ENCODE results near the gene KDM5A. TPM values are rescaled to one million over a fixed set of nuclear protein-coding genes. Genes with fewer than 3 reads are reported as not detected.
A peak's percentile ranks its signal among the peaks of the same experiment; 100 is the strongest.

The KDM5A gene
- total RNA-seq, 1 donor from 2014 or later = 27.3 TPM

DNA sequence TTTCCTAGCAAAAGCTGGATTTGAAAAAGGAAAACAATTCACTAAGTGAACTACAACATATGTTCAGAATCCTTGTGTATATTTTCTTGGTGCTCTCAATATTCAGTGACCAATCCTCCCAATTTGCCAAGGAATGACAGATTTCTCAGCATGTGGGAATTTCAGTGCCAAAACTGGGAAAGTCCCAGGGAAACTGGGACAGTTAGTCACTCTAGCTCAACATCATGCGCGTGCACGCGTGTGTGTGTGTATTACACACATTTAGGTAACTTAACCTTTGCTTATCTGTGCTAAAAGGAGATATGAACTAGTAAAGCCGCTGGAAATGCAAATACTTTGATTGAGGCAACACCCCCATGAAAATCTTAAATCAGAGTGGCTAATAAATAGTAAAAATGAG, 100.4 kb downstream of the KDM5A start:
- DNase-seq (peak; percentile 39), ATAC-seq (peak; percentile 30)
- intact Hi-C loops (cut with micrococcal nuclease) = no loop called here

DNA sequence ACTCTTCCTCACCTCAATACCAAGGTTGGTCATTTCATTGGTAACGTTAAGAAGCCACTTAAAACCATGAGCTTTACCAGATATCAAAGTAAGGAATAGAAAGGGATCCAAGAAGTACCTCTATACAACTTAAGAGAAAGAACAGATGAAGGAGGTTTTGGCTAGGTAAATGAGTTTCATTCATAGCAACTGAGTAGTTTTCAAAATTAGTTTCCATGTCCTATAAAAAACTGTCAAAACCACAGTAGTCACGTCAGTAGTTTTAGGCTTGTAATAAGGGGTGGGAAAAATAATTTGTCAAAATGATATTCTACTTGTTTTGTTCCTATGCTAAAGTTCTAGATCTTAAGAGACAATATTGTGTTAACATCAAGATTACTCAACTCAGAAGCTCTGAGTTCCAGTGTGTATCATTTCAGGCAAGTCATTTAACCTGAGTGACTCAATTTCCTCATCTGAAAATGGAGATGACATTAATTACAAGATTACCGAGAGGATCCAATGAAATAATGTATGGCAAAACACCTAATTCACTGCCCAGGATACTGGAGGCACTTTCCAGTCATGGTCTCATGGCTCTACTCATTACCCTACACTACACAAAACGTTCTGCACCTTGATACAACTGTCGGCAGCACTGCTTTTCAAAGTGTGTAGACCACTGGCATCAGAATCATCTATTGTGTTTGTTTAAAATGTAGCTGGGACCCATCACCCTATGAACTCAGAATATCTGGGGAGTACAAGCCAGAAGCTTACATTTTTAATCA, 102.4 kb downstream of the KDM5A start:
- no peak for DNase-seq
- no peak for ATAC-seq
- intact Hi-C loops (cut with micrococcal nuclease) = no loop called here

DNA sequence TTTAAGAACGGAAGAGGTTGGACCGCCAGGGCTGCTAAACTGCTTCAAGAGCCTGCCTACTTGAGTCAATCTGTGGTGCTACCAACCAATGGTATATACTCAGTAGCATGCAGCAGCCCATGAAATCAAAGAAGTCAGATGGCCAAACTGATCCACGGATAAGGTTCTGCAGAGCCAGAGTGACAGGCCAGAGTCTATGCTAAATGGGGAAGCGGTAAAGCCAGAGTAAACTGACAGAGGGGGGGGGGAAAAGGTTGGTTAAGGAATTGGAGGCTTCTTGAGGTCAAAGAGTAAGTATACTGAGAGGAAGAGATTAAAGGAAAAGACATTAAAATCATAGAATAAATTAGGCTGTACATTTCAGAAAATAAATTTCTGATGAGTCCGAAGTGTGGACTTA, 111.1 kb downstream of the KDM5A start:
- no peak for DNase-seq
- intact Hi-C loops (cut with micrococcal nuclease) = no loop called here
- ATAC-seq = no peak

DNA sequence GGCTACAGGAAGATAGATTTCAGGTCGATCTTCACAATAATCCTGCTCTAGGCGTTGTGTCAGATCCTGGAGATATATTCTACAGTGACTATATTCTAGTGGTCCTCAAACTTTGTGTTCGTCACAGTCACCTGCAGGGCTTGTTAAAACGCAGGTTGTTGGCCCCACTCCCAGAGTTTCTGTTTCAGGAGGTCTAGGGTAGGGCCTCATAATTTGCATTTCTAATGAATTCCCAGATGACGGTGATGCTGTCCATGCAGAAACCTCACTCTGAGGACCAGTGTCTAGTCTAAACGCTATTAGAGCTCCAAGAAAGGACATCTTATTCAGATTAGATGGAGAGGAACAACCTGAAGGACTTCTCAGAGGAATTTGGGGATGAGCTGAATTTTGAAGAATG, 113.3 kb downstream of the KDM5A start:
- no peak for DNase-seq
- intact Hi-C loops (cut with micrococcal nuclease) = no loop called here
- ATAC-seq = no peak

DNA sequence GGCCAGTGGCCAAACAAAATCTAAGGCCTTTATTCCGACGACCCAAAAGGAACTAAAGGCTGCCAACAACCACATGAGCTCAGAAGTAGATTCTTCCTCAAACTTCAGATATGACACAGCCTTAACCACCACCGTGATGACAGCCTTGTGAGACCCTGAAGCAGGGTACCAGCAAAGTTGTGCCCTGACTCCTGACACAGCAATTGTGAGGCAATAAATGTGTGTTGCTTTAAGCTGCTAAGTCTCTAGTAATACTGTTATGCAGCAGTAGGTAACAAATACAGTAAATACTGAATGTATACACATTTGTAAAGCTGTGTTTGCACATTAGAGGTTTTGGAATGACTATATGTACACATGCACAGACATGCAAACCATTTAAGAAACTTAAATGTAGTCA, 115.7 kb downstream of the KDM5A start:
- no peak for DNase-seq
- intact Hi-C loops (cut with micrococcal nuclease) = no loop called here
- ATAC-seq = no peak

DNA sequence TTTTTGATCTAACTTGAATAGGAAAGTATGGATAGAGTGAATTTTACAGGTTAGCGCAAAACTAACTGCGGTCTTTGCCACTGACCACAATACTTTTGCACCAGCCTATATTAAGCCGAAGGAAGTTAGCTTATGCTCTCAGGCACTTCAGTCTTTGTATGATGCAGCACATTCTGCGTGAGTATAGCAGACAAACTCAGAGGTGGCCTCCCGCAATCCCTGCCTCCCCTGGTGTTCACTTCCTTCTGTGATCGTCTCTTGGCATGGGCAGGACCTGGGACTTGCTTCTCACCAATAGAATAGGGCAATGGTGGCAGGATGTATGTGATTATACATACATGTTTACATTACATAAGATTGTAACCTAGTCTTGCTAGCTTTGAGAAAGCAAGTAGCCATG, 116.2 kb downstream of the KDM5A start:
- no peak for ATAC-seq
- DNase-seq = no peak
- intact Hi-C loops (cut with micrococcal nuclease) = no loop called here

DNA sequence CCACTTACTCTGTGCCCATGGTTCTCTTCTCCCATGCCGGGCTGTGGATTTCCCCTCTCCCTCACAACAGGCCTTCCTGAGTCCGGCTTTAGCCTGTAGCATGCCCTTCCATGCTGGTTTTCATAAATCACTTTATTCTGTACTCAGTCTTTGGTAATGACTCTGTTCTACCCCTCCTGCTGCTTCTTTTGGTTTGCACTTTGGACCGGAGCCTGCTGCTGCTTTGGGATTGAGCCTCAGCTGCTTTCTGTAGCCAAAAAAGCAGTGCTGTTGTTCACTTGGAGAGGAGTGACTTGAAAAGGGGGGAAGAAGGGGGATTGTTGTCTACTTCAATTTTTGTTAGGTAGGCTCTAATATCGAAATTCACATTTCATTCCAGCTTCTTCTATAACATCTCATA, 118.0 kb downstream of the KDM5A start:
- peak; percentile 52 for ATAC-seq
- intact Hi-C loops (cut with micrococcal nuclease) = no loop called here
- no peak for DNase-seq

DNA sequence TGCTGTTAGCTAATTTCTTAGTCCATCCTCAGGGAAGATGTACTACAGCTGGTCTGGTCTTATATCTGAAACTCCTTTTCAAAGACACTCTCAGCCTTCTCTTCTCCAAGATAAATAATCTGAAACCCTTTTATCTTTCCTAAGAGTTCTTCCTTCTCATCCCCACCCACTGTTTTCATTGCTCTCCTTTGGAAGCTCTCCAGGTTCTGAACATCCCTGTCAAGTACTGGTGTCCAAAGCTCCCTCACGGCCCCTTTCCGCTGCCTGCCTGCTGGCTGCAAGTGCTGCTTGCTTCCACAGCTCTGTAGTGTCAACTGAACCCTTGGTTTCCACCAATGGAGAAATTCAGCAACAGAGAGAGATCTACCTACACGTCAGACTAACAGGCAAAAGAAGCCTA, 119.9 kb downstream of the KDM5A start:
- intact Hi-C loops (cut with micrococcal nuclease) = no loop called here
- DNase-seq (peak; percentile 42), ATAC-seq (peak; percentile 50)

DNA sequence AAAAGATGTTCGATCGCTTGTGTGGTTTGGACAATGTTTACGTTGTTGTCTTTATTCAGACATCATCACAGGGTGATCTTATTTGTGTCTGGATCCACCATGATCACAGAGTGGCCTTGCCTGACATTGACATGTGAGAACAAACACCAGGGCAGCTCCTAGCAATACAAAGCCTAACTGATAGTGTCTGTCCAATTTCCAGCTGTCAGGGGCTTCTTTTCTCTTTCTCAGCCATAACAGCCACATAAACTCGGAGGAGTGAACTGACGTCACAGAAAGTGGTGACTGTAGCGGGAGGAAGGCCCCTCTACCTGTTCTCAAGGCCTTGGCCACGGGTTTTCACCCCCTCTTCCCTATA, 120.7 kb downstream of the KDM5A start:
- ATAC-seq = peak; percentile 29
- intact Hi-C loops (cut with micrococcal nuclease) = no loop called here
- no peak for DNase-seq

DNA sequence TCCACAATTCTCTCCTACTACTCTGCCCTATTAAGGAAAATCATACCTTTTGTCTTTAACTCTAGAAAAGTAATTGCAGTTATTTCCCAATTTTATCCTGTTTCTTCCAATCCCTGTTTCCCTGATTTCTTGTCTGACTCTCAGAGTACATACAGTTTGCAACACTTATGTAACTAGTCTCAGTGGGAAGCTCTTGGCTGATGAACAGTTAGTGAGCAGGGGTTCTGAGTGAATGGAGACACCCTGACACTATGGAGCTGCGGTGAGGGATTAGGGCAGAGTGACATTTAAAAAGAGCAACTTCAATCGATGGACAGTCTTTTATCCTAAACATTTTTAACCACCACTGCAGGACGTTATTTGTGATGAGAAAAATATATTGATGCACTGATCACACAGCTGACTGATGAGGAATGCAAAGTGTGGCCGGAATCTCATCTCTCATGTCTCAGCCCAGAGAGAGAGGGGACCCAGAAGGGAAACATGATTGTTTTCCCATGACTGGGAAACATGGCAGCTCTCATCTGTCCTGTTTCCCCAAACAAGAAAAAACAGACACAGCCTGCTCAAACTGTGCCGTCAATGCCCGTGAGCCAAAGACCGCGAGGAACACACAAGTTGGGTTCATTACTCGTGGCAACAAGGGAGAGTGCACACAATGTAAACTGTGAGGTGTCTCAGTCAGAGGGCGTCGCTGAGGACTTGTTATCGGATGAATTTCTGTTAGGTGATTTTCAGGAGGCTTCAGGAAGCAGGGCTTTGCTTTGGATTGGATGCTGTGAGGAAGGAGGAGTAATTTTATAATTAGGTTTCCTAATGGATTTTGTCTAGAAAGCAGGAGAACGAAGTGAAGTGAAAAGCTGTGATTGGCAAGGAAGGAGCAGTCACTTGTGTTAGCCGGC, 121.3 kb downstream of the KDM5A start:
- peak; percentile 53 for ATAC-seq
- intact Hi-C loops (cut with micrococcal nuclease) = no loop called here

DNA sequence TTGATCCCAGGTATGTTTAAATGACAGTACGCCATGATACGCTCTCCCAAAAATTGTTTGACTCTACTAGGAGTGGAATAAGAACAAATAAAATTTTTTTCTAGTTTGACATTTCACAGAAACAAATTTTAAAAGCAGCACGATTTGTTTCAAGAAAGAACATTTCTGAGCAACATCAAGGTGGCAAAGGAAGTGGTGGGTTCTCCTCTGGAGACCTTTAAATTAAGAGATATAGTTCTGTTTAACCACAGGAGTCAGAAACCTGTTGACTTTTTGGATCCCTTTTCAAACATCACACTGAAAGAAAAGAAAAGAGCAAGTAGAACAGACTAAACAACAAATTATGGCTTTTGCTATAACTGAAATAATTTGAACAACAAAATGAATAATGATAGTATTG, 124.0 kb downstream of the KDM5A start:
- intact Hi-C loops (cut with micrococcal nuclease) = no loop called here
- no peak for DNase-seq
- no peak for ATAC-seq

More for the DNA sequence above, 121.3 kb downstream of the KDM5A start:
- no peak for DNase-seq

DNA sequence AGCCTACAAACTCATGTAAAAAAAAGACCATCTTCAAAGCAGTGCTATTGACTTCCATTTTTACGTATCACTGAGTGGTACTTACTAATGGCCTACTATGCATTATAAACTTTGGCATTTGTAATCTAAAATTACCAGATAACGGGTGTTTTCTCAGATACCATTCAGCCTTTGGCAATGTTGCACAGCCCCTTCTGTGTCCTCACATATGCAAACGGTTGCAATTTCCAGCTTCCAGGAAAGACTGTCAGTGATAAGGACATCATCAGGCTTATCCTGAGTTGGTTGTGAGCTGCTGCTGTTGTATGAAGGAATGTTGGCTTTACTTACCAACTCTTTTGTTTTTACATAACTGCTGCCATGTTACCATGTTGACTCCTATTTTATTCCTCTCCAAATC, 124.9 kb downstream of the KDM5A start:
- no peak for DNase-seq
- no peak for ATAC-seq
- intact Hi-C loops (cut with micrococcal nuclease) = no loop called here

DNA sequence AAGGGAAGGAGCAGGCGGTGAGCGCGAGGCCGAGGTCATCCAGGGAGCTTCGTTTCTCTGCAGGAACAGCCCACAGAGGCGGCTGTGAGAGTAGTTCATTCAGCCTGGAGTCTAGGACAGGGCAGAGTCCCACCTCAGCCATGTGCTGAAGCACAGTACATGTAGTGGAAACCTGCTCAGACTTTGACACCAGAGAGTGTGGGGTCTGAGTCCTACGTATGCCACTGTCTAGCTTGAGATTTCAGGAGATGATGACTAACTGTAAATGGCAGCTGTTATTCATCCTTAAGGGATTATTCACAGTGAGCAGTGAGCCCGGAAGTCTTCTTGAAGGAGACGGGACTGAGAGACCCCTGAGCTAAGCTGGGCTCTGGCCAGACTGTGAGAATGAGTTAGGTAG, 125.5 kb downstream of the KDM5A start:
- no peak for ATAC-seq
- DNase-seq = no peak
- intact Hi-C loops (cut with micrococcal nuclease) = no loop called here

DNA sequence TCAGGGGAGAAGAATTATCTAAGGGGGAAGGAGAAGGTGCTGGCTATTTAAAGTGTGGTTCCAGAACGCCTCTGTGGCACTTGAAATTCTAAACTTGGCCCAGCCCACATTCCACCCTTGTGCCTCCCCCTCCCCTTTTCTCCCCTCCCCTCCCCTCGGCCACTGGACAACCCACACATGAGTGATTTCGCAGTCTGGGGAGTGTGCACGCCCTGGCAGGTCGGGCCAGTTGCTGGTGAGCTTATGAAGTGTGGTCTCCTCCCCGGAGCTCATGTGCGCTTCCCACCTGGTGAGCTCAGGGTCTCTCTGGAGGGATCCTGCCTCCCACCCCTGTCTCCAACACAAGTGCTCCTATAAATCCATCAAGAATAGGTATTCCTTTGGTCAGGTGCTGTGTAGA, 126.3 kb downstream of the KDM5A start, which contains the start of gene SLC6A13:
Gene SLC6A13, minus strand, starts transcription at position 20 of the 400 bp plus-strand sequence. CDS start 2,784 bp downstream, outside the sequence.
- DNase-seq = peak; percentile 35
- intact Hi-C loops (cut with micrococcal nuclease) = no loop called here
- peak; percentile 70 for ATAC-seq

DNA sequence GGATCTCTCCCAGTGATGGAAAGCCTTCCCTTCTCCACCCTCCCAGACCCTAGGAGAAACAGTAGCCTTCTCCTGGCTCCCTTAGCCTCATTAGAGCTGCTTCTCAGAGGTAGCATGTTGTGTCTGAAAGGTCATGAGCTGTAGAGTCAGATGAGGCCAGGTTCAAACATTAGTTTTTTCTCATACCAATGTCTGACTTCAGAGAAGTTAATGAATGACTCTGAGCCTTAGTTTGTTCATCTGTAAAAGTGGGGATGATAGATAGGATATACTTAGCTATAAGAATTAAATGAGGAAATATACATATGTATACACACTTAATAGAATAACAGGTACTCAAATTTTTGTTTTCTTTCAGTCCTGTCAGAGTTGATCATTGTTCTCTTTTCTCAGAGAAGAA, 127.0 kb downstream of the KDM5A start:
- no peak for ATAC-seq
- no peak for DNase-seq
- intact Hi-C loops (cut with micrococcal nuclease) = no loop called here

DNA sequence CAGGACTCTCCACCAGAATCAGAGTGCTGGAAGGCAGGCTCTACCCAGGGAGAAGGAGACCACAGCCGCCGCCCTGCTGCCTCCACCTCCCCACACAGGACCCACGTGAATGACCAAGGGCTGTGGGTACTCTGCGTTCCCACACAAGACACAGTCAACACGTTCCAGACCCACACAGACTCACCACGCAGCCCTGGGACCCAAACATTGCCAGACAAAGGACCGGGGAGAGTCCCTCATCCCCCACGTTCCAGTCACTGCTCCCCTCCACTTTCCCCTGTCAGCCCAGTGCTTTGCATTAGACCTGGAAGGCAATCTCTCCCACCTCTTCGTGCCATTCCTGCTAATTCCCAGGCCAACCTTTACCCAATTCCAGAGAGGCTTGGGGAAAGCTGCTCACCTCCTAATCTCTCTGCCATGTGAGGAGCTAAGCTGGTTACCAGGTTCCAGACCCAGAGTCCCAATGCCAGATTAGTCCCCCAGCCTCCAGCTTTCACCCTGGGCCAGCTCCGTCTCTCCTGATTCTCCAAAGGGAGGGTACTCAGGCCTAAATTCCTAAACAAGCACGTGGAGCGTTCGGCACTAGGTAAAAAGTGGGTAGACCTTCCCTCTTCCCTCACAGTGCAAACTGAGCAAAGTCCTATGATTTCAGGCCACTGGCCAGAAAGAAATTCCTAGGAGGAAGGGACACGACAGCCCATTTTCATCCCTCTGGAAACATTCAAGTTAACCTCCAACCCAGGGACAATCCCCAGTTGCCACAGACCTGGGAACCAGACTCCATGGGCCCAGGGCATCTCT, 131.4 kb downstream of the KDM5A start:
- ATAC-seq (no peak), DNase-seq (no peak)
- intact Hi-C loops (cut with micrococcal nuclease) = no loop called here

DNA sequence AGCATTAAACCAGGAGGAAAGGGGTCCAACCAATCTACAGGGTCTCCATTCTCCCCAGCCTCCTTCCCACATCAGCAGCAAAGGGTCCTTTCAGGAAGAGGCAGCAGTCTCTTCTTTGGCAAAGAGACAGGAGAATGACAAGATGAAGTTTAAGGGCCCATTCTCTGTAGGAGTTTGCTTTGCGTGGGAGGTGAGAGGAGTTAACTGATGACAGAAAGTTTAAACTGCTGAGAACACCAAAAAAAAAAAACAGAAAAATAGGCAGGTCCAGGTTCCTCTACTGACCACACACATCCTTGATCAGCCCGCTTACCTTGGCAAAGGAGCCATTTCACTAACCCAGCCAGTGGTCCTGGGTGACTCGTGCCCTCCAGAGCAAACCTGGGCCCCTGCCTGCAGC, 132.2 kb downstream of the KDM5A start:
- intact Hi-C loops (cut with micrococcal nuclease) = no loop called here
- ATAC-seq (no peak), DNase-seq (no peak)

DNA sequence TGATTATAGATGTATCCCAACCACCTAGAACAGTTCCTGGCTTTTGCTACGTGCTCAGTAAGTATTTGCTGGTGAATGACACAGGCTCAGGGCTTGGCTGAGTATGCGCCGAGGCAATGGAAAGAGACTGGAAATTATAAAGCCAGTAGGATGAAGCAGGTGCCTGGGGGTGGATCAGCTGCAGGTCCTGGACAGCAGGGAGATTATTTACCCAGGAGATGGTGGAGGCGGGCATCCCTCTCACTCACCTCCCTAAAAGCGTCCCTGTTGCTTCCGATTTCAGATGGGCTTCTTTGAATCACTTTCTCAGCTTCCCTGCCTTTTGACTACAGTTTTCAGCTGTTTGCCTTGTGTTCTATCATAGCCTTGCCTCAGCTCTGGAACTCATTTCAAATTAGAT, 132.9 kb downstream of the KDM5A start:
- ATAC-seq = no peak
- no peak for DNase-seq
- intact Hi-C loops (cut with micrococcal nuclease) = no loop called here

DNA sequence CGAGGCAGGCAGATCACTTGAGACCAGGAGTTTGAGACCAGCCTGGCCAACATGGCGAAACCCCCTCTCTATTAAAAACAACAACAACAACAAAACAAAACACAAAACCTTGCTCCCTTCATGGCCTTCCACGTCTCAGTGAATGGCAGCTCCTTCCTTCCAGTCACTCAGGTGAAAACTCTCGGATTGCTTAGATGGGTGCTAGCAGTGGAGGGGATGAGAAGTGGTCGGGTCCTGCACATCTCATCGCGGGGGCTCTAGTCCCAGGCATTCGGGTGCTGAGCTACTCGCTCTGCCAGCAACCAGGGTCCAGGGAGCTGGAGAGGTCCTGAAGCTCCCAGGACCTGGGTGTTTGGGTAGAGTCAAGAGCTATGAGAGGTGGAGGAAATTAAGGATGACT, 134.2 kb downstream of the KDM5A start:
- no peak for ATAC-seq
- intact Hi-C loops (cut with micrococcal nuclease) = no loop called here
- no peak for DNase-seq

DNA sequence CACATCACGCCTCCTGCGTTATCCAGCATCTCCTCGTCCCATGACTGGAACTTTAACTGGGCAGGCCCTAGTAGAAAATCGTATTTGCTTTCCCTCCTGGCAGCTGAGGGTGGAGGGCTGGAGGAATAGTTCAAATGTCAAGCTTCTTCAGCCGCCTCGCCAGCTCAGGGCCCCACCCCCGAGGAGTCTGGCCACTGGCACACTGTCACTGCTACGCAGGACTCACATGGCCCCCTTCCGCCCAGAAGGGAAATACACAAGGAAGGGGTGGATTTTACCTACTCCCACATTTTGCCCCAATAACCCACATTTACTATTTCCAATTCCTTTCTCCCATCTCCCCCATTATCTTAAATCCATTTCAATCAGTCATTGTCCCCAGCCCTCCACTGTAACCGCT, 135.1 kb downstream of the KDM5A start:
- ATAC-seq = no peak
- no peak for DNase-seq
- intact Hi-C loops (cut with micrococcal nuclease) = no loop called here

Data from left ventricle myocardium superior (tissue), 1 donor.